Osteocyte (in vitro differentiated cells): ENCODE measurements around the gene TAS2R19. TPM values are rescaled to one million over a fixed set of nuclear protein-coding genes. Genes with fewer than 3 reads are reported as not detected.

Experiments
- DNase-seq: peaks from one replicate; pipeline ENCODE4 v3.0.0; 2021; ENCODE audit warnings: mixed read lengths; ENCODE audit not compliant: unreplicated experiment; ENCODE audit errors: extremely low spot score
- H3K27ac Mint-ChIP-seq: one replicate; pipeline ENCODE4 v1.8.0; 2021; ENCODE audit warnings: mild to moderate bottlenecking, mixed read lengths; ENCODE audit not compliant: unreplicated experiment
- H3K27me3 Mint-ChIP-seq: one replicate; pipeline ENCODE4 v1.8.0; 2021; ENCODE audit warnings: mixed read lengths; ENCODE audit not compliant: unreplicated experiment
- H3K36me3 Mint-ChIP-seq: one replicate; pipeline ENCODE4 v1.8.0; 2021; ENCODE audit warnings: mixed read lengths; ENCODE audit not compliant: unreplicated experiment
- H3K4me1 Mint-ChIP-seq: one replicate; pipeline ENCODE4 v1.8.0; 2021; ENCODE audit warnings: mixed read lengths; ENCODE audit not compliant: unreplicated experiment
- H3K4me3 Mint-ChIP-seq: one replicate; pipeline ENCODE4 v1.8.0; 2021; ENCODE audit warnings: mild to moderate bottlenecking, moderate library complexity, mixed read lengths; ENCODE audit not compliant: unreplicated experiment
- H3K9me3 Mint-ChIP-seq: one replicate; pipeline ENCODE4 v1.8.0; 2021; ENCODE audit warnings: mixed read lengths; ENCODE audit not compliant: unreplicated experiment
- CTCF ChIP-seq: fragments of 200-600 bp; sonication (generic); IDR thresholded peaks from 2 replicates; pipeline ENCODE4 v1.5.0; 2021; ENCODE audit warnings: antibody characterized with exemption, mild to moderate bottlenecking, moderate library complexity
- total RNA-seq: library from RNA; stranded (reverse); gene quantifications from 2 replicates; pipeline ENCODE4 v1.2.1, GENCODE V29; 2021

The TAS2R19 gene
- total RNA-seq, 1 donor from 2014 or later: 3.7 TPM

GRCh38 chr12:10994307-10994706 is 28.1 kb downstream of the TAS2R19 start:
- Mint-ChIP-seq H3K27me3 (no peaks in the 10 kb centered on the region), H3K36me3 (peaks cover 30% of the 10 kb centered on the region), H3K4me3 (no peak overlapping the region), H3K27ac (no peak overlapping the region), H3K9me3 (peaks cover 11% of the 10 kb centered on the region), H3K4me1 (no peaks in the 10 kb centered on the region)
- TF ChIP-seq CTCF: no peak
- DNase-seq: no peak

GRCh38 chr12:10989107-10989506 is 33.3 kb downstream of the TAS2R19 start:
- H3K27me3 Mint-ChIP-seq: no peaks in the 10 kb centered on the region
- DNase-seq: no peak
- no peak overlapping the region for H3K27ac Mint-ChIP-seq
- H3K36me3 Mint-ChIP-seq: peaks cover 25% of the 10 kb centered on the region
- no peaks in the 10 kb centered on the region for H3K4me1 Mint-ChIP-seq
- no peak overlapping the region for H3K4me3 Mint-ChIP-seq
- no peak for TF ChIP-seq CTCF
- peaks cover 11% of the 10 kb centered on the region for H3K9me3 Mint-ChIP-seq

- DNase-seq: no peak
- H3K27ac Mint-ChIP-seq: no peak within 1 kb of the TSS
- H3K9me3 Mint-ChIP-seq: peaks cover 11% of the 10 kb centered on the region
- H3K4me3 Mint-ChIP-seq: no peak within 1 kb of the TSS
- TF ChIP-seq CTCF: no peak
- H3K4me1 Mint-ChIP-seq: no peaks in the 10 kb centered on the region
- peaks cover 15% of the 10 kb centered on the region for H3K36me3 Mint-ChIP-seq
- H3K27me3 Mint-ChIP-seq: no peaks in the 10 kb centered on the region
Observed at GRCh38 chr12:10986812-10987211, 35.6 kb downstream of the TAS2R19 start, which contains the start of gene TAS2R50. Gene TAS2R50 (minus strand): TSS chr12:10986912. CDS start chr12:10986860, 52 bp downstream.

- Mint-ChIP-seq H3K27ac (no peak overlapping the region), H3K4me1 (no peaks in the 10 kb centered on the region), H3K4me3 (no peak overlapping the region), H3K27me3 (no peaks in the 10 kb centered on the region), H3K9me3 (peaks cover 4% of the 10 kb centered on the region), H3K36me3 (peaks cover 2% of the 10 kb centered on the region)
- DNase-seq: no peak
- TF ChIP-seq CTCF: no peak
Observed at GRCh38 chr12:10982244-10982643, 40.2 kb downstream of the TAS2R19 start.

GRCh38 chr12:10974965-10975364 is 47.5 kb downstream of the TAS2R19 start:
- H3K27me3 Mint-ChIP-seq: no peaks in the 10 kb centered on the region
- no peak overlapping the region for H3K27ac Mint-ChIP-seq
- H3K4me3 Mint-ChIP-seq: no peak overlapping the region
- TF ChIP-seq CTCF: no peak
- H3K9me3 Mint-ChIP-seq: peaks cover 15% of the 10 kb centered on the region
- H3K4me1 Mint-ChIP-seq: no peaks in the 10 kb centered on the region
- peaks cover 2% of the 10 kb centered on the region for H3K36me3 Mint-ChIP-seq
- DNase-seq: no peak

Other genes starting within 250 kb of the TAS2R19 start
- gene TAS2R7, start 220.0 kb downstream of the TAS2R19 start, total RNA-seq: not detected in 2 replicates
- 0.50 TPM in 1 of 2 replicates, not detected in the other for gene TAS2R8, start 215.3 kb downstream of the TAS2R19 start, total RNA-seq
- gene TAS2R9, start 212.5 kb downstream of the TAS2R19 start, total RNA-seq: 0.34 TPM in 1 of 2 replicates, not detected in the other
- gene TAS2R10, start 196.3 kb downstream of the TAS2R19 start, total RNA-seq: 0.84 and 1.5 TPM in 2 replicates
- gene PRR4, start 173.1 kb downstream of the TAS2R19 start, total RNA-seq: 2.2 and 4.4 TPM in 2 replicates
- gene PRH1, start 138.4 kb downstream of the TAS2R19 start, total RNA-seq: 18.4 and 19.1 TPM in 2 replicates
- 1.2 and 2.4 TPM in 2 replicates for gene TAS2R13, start 113.1 kb downstream of the TAS2R19 start, total RNA-seq
- gene PRH2, start 93.4 kb downstream of the TAS2R19 start, total RNA-seq: not detected in 2 replicates
- 2.7 and 3.8 TPM in 2 replicates for gene TAS2R14, start 83.4 kb downstream of the TAS2R19 start, total RNA-seq
- 1.6 and 3.1 TPM in 2 replicates for gene TAS2R50, start 35.7 kb downstream of the TAS2R19 start, total RNA-seq
- 2.3 and 2.8 TPM in 2 replicates for gene TAS2R20, start 24.3 kb downstream of the TAS2R19 start, total RNA-seq
- 2.3 and 4.9 TPM in 2 replicates for gene TAS2R31, start 8.8 kb upstream of the TAS2R19 start, total RNA-seq
- 1.3 and 1.5 TPM in 2 replicates for gene TAS2R46, start 39.7 kb upstream of the TAS2R19 start, total RNA-seq
- 0.86 and 1.0 TPM in 2 replicates for gene TAS2R43, start 69.7 kb upstream of the TAS2R19 start, total RNA-seq
- gene TAS2R30, start 112.0 kb upstream of the TAS2R19 start, total RNA-seq: 2.6 and 3.4 TPM in 2 replicates
- 9.7 TPM in 2 replicates for gene SMIM10L1, start 148.6 kb upstream of the TAS2R19 start, total RNA-seq
- gene TAS2R42, start 164.3 kb upstream of the TAS2R19 start, total RNA-seq: not detected in 2 replicates
- not detected in 2 replicates for gene PRB3, start 247.1 kb upstream of the TAS2R19 start, total RNA-seq